A673 (cell line): Measurements from ENCODE around the gene PALMD.

Experiments used
- CTCF ChIP-seq: fragments of 300-800, 200-600 bp; sonication (generic); conservative IDR thresholded peaks from 2 replicates; pipeline ENCODE4 v1.5.1; 2017; ENCODE audit warnings: low read depth, mild to moderate bottlenecking, antibody characterized with exemption, low read length, moderate library complexity, mixed read lengths
- EZH2 ChIP-seq: fragments of 200-600 bp; sonication (generic); IDR thresholded peaks from 2 replicates; pipeline ENCODE4 v1.6.1; 2017; ENCODE audit warnings: borderline replicate concordance, low read depth, mild to moderate bottlenecking, mixed read lengths, antibody characterized with exemption, low read length; ENCODE audit not compliant: poor library complexity, severe bottlenecking

GRCh38 chr1:99704356-99704816, 58.5 kb downstream of the PALMD start:
- TF ChIP-seq CTCF (no peak), EZH2 (no peak)
